GM18519 (cell line): ENCODE results near the gene CCL11.

ENCODE experiments used
- ATAC-seq: cut with Tn5 transposase; IDR thresholded peaks from one replicate; pipeline ENCODE4 v1.9.1; 2021; ENCODE audit warnings: mild to moderate bottlenecking, moderate library complexity; ENCODE audit not compliant: unreplicated experiment, low FRiP score

Gene CCL11

GRCh38 chr17:34255841-34256240 lies 29.7 kb upstream of the CCL11 start:
- no peak for ATAC-seq

GRCh38 chr17:34257299-34257985 lies 28.1 kb upstream of the CCL11 start:
- no peak for ATAC-seq

DNA sequence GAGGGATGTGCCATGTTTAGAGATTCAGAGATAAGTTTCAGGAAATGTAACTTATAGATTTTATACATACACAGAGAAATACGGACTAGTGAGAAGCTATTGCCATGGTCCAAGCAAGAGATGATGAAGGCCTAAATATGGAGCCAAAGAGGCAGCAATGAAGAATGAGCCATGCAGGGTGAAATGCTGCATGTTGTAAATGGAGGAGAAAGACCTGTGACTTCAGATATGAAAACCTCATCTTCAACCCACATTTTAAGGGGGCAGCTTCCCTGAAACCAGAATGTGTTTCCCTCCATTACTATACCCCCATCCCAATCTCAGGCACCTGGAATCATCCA lies 27.6 kb upstream of the CCL11 start:
- no peak for ATAC-seq

DNA sequence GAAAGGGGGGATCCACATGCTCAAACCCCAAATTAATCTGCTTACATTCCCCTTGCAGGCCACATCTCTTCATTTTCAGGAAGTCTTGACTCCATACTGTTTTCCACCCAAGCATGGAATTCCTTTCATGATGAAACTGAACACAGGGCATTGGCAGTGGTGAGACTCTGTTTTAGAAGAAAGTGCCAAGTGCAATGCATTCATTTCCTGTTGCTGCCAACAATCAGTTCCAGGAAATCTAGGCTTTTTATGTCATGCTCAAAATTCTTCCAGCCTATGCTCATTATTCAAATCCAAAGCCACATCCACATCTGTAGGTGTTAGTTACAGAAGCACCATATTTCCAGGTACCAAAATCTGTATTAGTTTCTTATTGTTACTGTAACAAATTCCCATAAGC lies 26.4 kb upstream of the CCL11 start:
- ATAC-seq: no peak

DNA sequence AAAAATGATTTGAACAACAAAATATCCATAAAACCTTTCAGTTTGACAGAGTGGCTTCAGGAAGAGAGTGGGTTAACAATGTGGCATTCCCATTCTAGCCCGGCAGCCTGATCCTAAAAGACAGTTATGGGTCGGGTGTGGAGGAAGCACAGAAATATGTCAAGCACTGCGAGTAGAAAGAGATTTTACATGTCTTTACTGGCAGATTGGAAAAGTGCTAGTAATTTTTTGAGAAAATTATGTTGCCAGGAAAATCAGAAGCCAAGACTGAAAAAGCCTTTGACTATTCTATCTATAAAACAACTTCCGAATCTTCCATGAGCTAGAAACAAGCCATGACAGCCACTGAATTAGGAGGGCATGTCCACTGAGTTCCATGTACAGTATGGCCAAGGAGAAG lies 24.7 kb upstream of the CCL11 start:
- ATAC-seq: no peak

- no peak for ATAC-seq
These were observed 23.8 kb upstream of the CCL11 start for GRCh38 chr17:34261568-34262337.

- ATAC-seq: no peak
These were observed 19.8 kb upstream of the CCL11 start for GRCh38 chr17:34265711-34266110.

- ATAC-seq: no peak
These were observed 15.6 kb upstream of the CCL11 start, which contains the start of gene CCL7 for GRCh38 chr17:34269969-34270368. TSS of gene CCL7 (plus strand) at chr17:34270221. CDS start at chr17:34270291, 70 bp downstream.

GRCh38 chr17:34275881-34276280 lies 9.7 kb upstream of the CCL11 start:
- ATAC-seq: no peak

DNA sequence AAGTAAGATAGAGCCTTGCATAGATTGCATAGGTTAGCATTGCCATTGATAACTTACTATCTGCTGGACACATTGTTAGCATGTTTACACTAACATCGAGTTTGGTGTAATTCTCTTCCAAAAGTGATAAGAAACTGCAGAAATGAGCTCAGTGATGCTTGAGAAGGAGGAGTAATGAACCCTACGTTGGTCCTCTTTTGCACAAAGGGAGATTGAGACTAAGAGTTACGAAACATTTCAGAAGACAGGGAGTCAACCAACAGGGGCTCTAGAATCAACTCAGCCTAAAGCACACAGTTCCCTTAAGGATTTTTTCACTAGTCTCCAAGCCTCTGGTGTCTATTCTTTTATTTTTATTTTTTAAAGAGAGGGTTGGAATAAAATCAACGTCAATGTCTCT lies 8.7 kb upstream of the CCL11 start:
- no peak for ATAC-seq

- ATAC-seq: no peak
These were observed 2.0 kb upstream of the CCL11 start for GRCh38 chr17:34283571-34283970.

DNA sequence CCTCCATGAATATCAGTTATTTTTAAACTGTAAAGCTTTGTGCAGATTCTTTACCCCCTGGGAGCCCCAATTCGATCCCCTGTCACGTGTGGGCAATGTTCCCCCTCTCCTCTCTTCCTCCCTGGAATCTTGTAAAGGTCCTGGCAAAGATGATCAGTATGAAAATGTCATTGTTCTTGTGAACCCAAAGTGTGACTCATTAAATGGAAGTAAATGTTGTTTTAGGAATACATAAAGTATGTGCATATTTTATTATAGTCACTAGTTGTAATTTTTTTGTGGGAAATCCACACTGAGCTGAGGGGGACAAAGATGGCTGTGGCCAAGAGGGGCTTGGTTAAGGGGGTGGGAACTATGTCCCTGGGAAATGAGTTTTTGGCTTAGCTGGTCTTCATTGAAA lies 2.3 kb downstream of the CCL11 start:
- no peak for ATAC-seq

DNA sequence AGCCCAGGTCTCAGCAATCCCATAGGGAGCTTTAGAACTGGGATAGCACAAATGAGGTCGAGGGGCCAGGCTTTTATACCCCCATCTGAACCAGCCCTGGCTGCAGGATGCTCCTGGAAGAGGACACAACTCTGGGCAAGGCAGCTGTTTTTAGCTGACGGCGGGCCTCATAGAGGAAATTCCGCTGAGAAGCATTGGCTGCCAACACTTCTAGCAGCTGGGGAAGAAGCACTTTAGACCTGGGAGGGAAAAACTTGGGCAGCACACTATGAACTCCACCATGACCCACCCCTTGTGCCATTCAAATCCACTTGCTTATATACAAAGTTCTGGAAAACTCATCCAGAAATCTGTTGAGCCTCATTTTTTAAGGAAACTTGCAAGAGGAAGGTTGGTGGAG lies 5.0 kb downstream of the CCL11 start:
- ATAC-seq: no peak

GRCh38 chr17:34291721-34292348 lies 6.3 kb downstream of the CCL11 start:
- no peak for ATAC-seq

DNA sequence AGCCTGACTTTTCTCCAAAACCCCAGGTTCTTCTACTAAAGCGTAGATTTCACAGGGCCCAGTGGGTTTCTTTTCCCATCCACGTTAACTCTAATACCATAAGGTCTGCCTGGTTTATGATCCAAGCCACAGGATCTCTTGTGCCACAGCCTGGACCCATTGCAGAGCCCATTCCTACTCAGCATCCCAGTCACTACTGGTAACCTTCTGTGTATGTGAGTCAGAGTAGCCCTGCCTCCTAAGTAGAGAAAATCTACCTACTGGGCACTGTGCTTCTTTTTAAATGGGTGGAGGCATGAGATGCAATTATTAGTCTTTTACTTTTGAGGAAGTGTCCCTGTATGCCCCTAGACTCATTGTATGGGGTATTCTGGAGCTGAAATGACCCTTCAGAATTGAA lies 13.5 kb downstream of the CCL11 start:
- ATAC-seq: no peak

- ATAC-seq: no peak
These were observed 14.5 kb downstream of the CCL11 start for GRCh38 chr17:34299956-34300577.

- no peak for ATAC-seq
These were observed 15.3 kb downstream of the CCL11 start for GRCh38 chr17:34300652-34301370.

GRCh38 chr17:34301986-34302385 lies 16.4 kb downstream of the CCL11 start:
- ATAC-seq: no peak

DNA sequence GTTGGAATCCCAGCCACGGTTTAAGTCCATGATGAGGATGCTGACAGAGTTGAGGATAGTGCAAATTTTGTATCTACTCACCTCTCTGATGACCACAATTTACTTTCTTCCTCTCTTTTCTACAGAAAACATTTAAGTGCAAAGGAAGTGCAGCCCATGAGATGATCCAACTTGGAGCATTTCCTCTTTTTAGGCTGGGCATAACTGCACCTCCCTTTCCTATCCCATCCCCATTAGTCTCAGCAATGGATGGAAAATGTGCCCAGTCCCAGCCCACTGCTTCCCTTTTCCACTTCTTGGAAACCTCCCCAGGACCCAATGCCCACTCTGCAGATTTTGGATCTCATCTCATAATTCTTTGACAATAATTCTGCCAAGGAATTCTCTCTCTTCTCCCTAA lies 17.1 kb downstream of the CCL11 start:
- ATAC-seq: no peak

- no peak for ATAC-seq
These were observed 18.1 kb downstream of the CCL11 start for GRCh38 chr17:34303606-34304005.

DNA sequence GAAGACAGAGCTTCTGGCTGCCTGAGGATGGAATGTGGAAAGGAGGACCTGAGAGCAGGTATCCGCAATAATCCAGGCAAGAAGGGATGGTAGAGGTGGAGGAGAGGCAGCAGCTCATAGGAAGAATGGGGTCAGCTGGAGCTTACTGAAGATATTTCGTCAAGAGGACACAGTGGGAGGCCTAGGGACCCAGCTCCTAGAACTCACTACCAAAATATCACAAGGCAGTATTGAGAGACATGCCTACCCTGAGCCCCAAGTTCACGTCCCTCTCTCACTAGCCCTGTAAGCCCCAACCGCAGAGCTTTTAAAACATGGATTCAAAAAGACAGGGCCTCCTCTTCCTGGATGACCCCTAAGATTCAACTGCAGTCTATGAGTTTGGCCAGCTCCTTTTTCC lies 19.5 kb downstream of the CCL11 start:
- ATAC-seq: no peak
